ENCODE data around the gene PIP5K1B.
"Not testable (repeated sequence)": the region's sequence is repeated elsewhere in the genome, so short reads cannot be mapped to it uniquely, and the experiment has no call there.

PIP5K1B gene

GRCh38 chr9:69028754-69029153 is 323.7 kb downstream of the PIP5K1B start:
- DNase-seq (ENCODE audit: low read depth) = no peak

GRCh38 chr9:69029535-69029934 is 324.5 kb downstream of the PIP5K1B start:
- DNase-seq (ENCODE audit: low read depth) = no peak

GRCh38 chr9:69030851-69031645 is 326.0 kb downstream of the PIP5K1B start:
- DNase-seq (ENCODE audit: low read depth) = no peak

- DNase-seq (ENCODE audit: low read depth) = no peak
Observed at GRCh38 chr9:69034071-69034470, 329.0 kb downstream of the PIP5K1B start.

GRCh38 chr9:69035438-69036308 is 330.6 kb downstream of the PIP5K1B start, which contains the start of gene FXN:
Gene FXN, plus strand, starts transcription at chr9:69035752. Its CDS starts 31 bp downstream, at chr9:69035783.
- DNase-seq (ENCODE audit: low read depth) = no peak

- DNase-seq (ENCODE audit: low read depth) = no peak
Observed at GRCh38 chr9:69036309-69036708, 331.3 kb downstream of the PIP5K1B start.

GRCh38 chr9:69036799-69037198 is 331.8 kb downstream of the PIP5K1B start:
- DNase-seq (ENCODE audit: low read depth) = no peak

- DNase-seq (ENCODE audit: low read depth) = no peak
Observed at GRCh38 chr9:69040646-69041045, 335.6 kb downstream of the PIP5K1B start.

GRCh38 chr9:69044240-69045219 is 339.5 kb downstream of the PIP5K1B start:
- no peak for DNase-seq (ENCODE audit: low read depth)

- DNase-seq (ENCODE audit: low read depth) = no peak
Observed at GRCh38 chr9:69045821-69046220, 340.8 kb downstream of the PIP5K1B start.

GRCh38 chr9:69046723-69047122 is 341.7 kb downstream of the PIP5K1B start:
- DNase-seq (ENCODE audit: low read depth) = no peak

GRCh38 chr9:69047371-69047770 is 342.3 kb downstream of the PIP5K1B start:
- DNase-seq (ENCODE audit: low read depth) = no peak

GRCh38 chr9:69049094-69049493 is 344.1 kb downstream of the PIP5K1B start:
- DNase-seq (ENCODE audit: low read depth) = no peak

- not testable (repeated sequence) for DNase-seq (ENCODE audit: low read depth)
Observed at GRCh38 chr9:69050936-69051335, 345.9 kb downstream of the PIP5K1B start.

- DNase-seq (ENCODE audit: low read depth) = no peak
Observed at GRCh38 chr9:69054989-69055388, 349.9 kb downstream of the PIP5K1B start.

GRCh38 chr9:69056191-69056815 is 351.3 kb downstream of the PIP5K1B start:
- DNase-seq (ENCODE audit: low read depth) = no peak

- DNase-seq (ENCODE audit: low read depth) = no peak
Observed at GRCh38 chr9:69058101-69058500, 353.1 kb downstream of the PIP5K1B start.
